ENCODE results near the gene SLC12A8. TPM values are rescaled to one million over a fixed set of nuclear protein-coding genes. Genes with fewer than 3 reads are reported as not detected.

Gene SLC12A8
- total RNA-seq, 2 donors from 2014 or later: 20.7 to 33.7 TPM

- Histone ChIP-seq H3K4me3 (no peak overlapping the region), H3K36me3 (no peaks in the 10 kb centered on the region), H3K27me3 (no peaks in the 10 kb centered on the region), H3K4me1 (no peaks in the 10 kb centered on the region), H3K9ac (ENCODE audit: low read depth in 2 of 2, low read length in 2 of 2) (no peak overlapping the region), H3K9me3 (no peaks in the 10 kb centered on the region), H3K27ac (no peak overlapping the region)
- intact Hi-C loops (cut with DNase I): no loop called here
- DNase-seq: no peak
- no peak for TF ChIP-seq CTCF (IDR thresholded peaks at IDR 0.05)
These were observed 86.7 kb downstream of the SLC12A8 start for GRCh38 chr3:125125821-125126245.

- Histone ChIP-seq H3K4me3 (no peak overlapping the region), H3K36me3 (no peaks in the 10 kb centered on the region), H3K27me3 (no peaks in the 10 kb centered on the region), H3K27ac (no peak overlapping the region), H3K9me3 (no peaks in the 10 kb centered on the region), H3K4me1 (no peaks in the 10 kb centered on the region), H3K9ac (ENCODE audit: low read depth in 2 of 2, low read length in 2 of 2) (no peak overlapping the region)
- TF ChIP-seq CTCF (IDR thresholded peaks at IDR 0.05): no peak
- DNase-seq: no peak
- intact Hi-C loops (cut with DNase I): no loop called here
These were observed 88.9 kb downstream of the SLC12A8 start for GRCh38 chr3:125123451-125124305.

GRCh38 chr3:125121246-125122010 lies 91.1 kb downstream of the SLC12A8 start:
- Histone ChIP-seq H3K36me3 (no peaks in the 10 kb centered on the region), H3K27ac (no peak overlapping the region), H3K4me1 (no peaks in the 10 kb centered on the region), H3K9me3 (no peaks in the 10 kb centered on the region), H3K4me3 (no peak overlapping the region), H3K9ac (ENCODE audit: low read depth in 2 of 2, low read length in 2 of 2) (no peak overlapping the region), H3K27me3 (no peaks in the 10 kb centered on the region)
- no peak for TF ChIP-seq CTCF (IDR thresholded peaks at IDR 0.05)
- DNase-seq: no peak
- intact Hi-C loops (cut with DNase I): no loop called here

GRCh38 chr3:125120379-125121122 lies 92.0 kb downstream of the SLC12A8 start:
- Histone ChIP-seq H3K27ac (no peak overlapping the region), H3K4me1 (no peaks in the 10 kb centered on the region), H3K4me3 (no peak overlapping the region), H3K9me3 (no peaks in the 10 kb centered on the region), H3K9ac (ENCODE audit: low read depth in 2 of 2, low read length in 2 of 2) (peak overlapping the region in 1 of 2 donors; percentile 36), H3K36me3 (no peaks in the 10 kb centered on the region), H3K27me3 (no peaks in the 10 kb centered on the region)
- intact Hi-C loops (cut with DNase I): no loop called here
- TF ChIP-seq CTCF (IDR thresholded peaks at IDR 0.05): no peak
- no peak for DNase-seq

GRCh38 chr3:125119752-125120378 lies 92.7 kb downstream of the SLC12A8 start:
- Histone ChIP-seq H3K9me3 (no peaks in the 10 kb centered on the region), H3K27me3 (no peaks in the 10 kb centered on the region), H3K4me3 (no peak overlapping the region), H3K27ac (no peak overlapping the region), H3K9ac (ENCODE audit: low read depth in 2 of 2, low read length in 2 of 2) (no peak overlapping the region), H3K4me1 (no peaks in the 10 kb centered on the region), H3K36me3 (no peaks in the 10 kb centered on the region)
- no peak for TF ChIP-seq CTCF (IDR thresholded peaks at IDR 0.05)
- DNase-seq: no peak
- intact Hi-C loops (cut with DNase I): no loop called here

Data from colonic mucosa (tissue), 4 donors.